H1 (cell line): ENCODE data around the gene DNAAF5. TPM values are rescaled to one million over a fixed set of nuclear protein-coding genes. Genes with fewer than 3 reads are reported as not detected.

Experiments
- CTCF ChIA-PET: fragments of 300-600 bp; sonication (Branson Sonifier 250); formaldehyde crosslinking; loops from one replicate; lab custom pipeline; 2021; ENCODE audit not compliant: partially characterized antibody; lab: Charles Lee
- POLR2A ChIA-PET: fragments of 300-600 bp; sonication (Branson Sonifier 250); formaldehyde crosslinking; loops from one replicate; lab custom pipeline; 2021; ENCODE audit warnings: inconsistent platforms; ENCODE audit not compliant: partially characterized antibody; lab: Charles Lee
- DNase-seq, 2 experiments: peaks; one replicate each; pipeline versions ENCODE4 v3.0.0 to v3.0.0-alpha.2; 2010 to 2022; ENCODE audit warnings: low spot score in 2 of 2, low read depth in 1 of 2, mixed read lengths in 1 of 2
- FAIRE-seq: peaks from 2 replicates; lab custom pipeline; 2011; peaks lifted over from hg19 to GRCh38; lab: Jason Lieb, UNC
- H2AFZ ChIP-seq: 2 replicates; pipeline ENCODE4 v1.8.1; 2012; ENCODE audit warnings: low read length, inconsistent platforms
- H2AK5ac ChIP-seq: 2 replicates; pipeline ENCODE4 v1.6.1; 2013; ENCODE audit warnings: low read depth, low read length
- H2BK120ac ChIP-seq: replicated peaks from 2 replicates; pipeline ENCODE3; 2013; ENCODE audit warnings: low read depth, low read length, inconsistent platforms
- H2BK12ac ChIP-seq: 2 replicates; pipeline ENCODE4 v1.6.1; 2013; ENCODE audit warnings: low read depth, low read length
- H2BK15ac ChIP-seq: 2 replicates; pipeline ENCODE4 v1.6.1; 2013; ENCODE audit warnings: low read length
- H2BK20ac ChIP-seq: 2 replicates; pipeline ENCODE4 v1.6.1; 2013; ENCODE audit warnings: low read length
- H2BK5ac ChIP-seq: 2 replicates; pipeline ENCODE4 v1.6.1; 2013; ENCODE audit warnings: low read depth, low read length
- H3K14ac ChIP-seq: 2 replicates; pipeline ENCODE4 v1.6.1; 2013; ENCODE audit warnings: inconsistent platforms; ENCODE audit not compliant: insufficient read length
- H3K18ac ChIP-seq: 2 replicates; pipeline ENCODE4 v1.6.1; 2013; ENCODE audit warnings: low read length; ENCODE audit errors: extremely low read depth
- H3K23ac ChIP-seq: 2 replicates; pipeline ENCODE4 v1.6.1; 2013; ENCODE audit warnings: inconsistent platforms; ENCODE audit not compliant: insufficient read length
- H3K23me2 ChIP-seq: 2 replicates; pipeline ENCODE4 v1.6.1; 2013; ENCODE audit warnings: low read depth, low read length
- H3K27ac ChIP-seq: 2 replicates; pipeline ENCODE4 v1.6.1; 2011; ENCODE audit warnings: low read depth, low read length, inconsistent platforms
- H3K27me3 ChIP-seq, 4 experiments: replicated peaks in 1 of 4; 1 replicate in 1 of 4; 2 replicates in 3 of 4; pipeline versions ENCODE4 v1.6.1 to v1.8.1; 2011 to 2013; ENCODE audit warnings: low read length in 3 of 4, mild to moderate bottlenecking in 3 of 4, inconsistent platforms in 2 of 4, mixed read lengths in 2 of 4, moderate library complexity in 1 of 4; ENCODE audit not compliant: control insufficient read depth in 3 of 4, insufficient read depth in 3 of 4; ENCODE audit errors: extremely low read depth in 1 of 4
- H3K36me3 ChIP-seq, 4 experiments: 2 replicates each; pipeline versions ENCODE4 v1.6.1 to v1.8.1; 2011 to 2013; ENCODE audit warnings: mild to moderate bottlenecking in 4 of 4, low read length in 3 of 4, moderate library complexity in 2 of 4, control low read depth in 1 of 4, inconsistent platforms in 1 of 4; ENCODE audit not compliant: insufficient read depth in 4 of 4, control insufficient read depth in 2 of 4
- H3K4ac ChIP-seq: replicated peaks from 2 replicates; pipeline ENCODE3; 2013; ENCODE audit warnings: low read length, low read depth, mixed read lengths, inconsistent platforms; ENCODE audit not compliant: insufficient read length
- H3K4me1 ChIP-seq, 4 experiments: replicated peaks in 1 of 4; 1 replicate in 1 of 4; 2 replicates in 3 of 4; pipeline versions ENCODE4 v1.6.1 to v1.8.1; 2011 to 2013; ENCODE audit warnings: low read length in 3 of 4, inconsistent platforms in 2 of 4, mixed read lengths in 1 of 4; ENCODE audit not compliant: insufficient read depth in 4 of 4, control insufficient read depth in 3 of 4
- H3K4me2 ChIP-seq, 2 experiments: 2 replicates each; pipeline versions ENCODE4 v1.6.1 to v1.8.1; 2011 to 2013; ENCODE audit warnings: low read depth in 2 of 2, low read length in 2 of 2, control low read depth in 1 of 2, inconsistent platforms in 1 of 2, mild to moderate bottlenecking in 1 of 2; ENCODE audit not compliant: insufficient read depth in 1 of 2
- H3K4me3 ChIP-seq, 4 experiments: fragments of 200-600, 300-600 bp in 1 of 4; sonication (generic), shearing (Covaris generic), sonication (Bioruptor Twin) in 1 of 4; 2 replicates each; pipeline versions ENCODE4 v1.5.1 to v1.8.1; 2011 to 2016; ENCODE audit warnings: low read length in 4 of 4, low read depth in 3 of 4, control low read depth in 2 of 4, inconsistent platforms in 2 of 4, mild to moderate bottlenecking in 2 of 4, mixed read lengths in 1 of 4, moderate library complexity in 1 of 4; ENCODE audit not compliant: insufficient read depth in 2 of 4; ENCODE audit errors: extremely low read depth in 1 of 4
- H3K56ac ChIP-seq: replicated peaks from 2 replicates; pipeline ENCODE3; 2013; ENCODE audit warnings: low read depth, mild to moderate bottlenecking, mixed read lengths, low read length, inconsistent platforms; ENCODE audit not compliant: insufficient read length
- H3K79me1 ChIP-seq: 2 replicates; pipeline ENCODE4 v1.6.1; 2013; ENCODE audit warnings: low read depth, low read length, control low read depth
- H3K79me2 ChIP-seq, 2 experiments: 2 replicates each; pipeline versions ENCODE4 v1.6.1 to v1.8.1; 2012 to 2013; ENCODE audit warnings: low read length in 2 of 2, mild to moderate bottlenecking in 2 of 2, inconsistent platforms in 1 of 2; ENCODE audit not compliant: insufficient read depth in 2 of 2, control insufficient read depth in 1 of 2
- H3K9ac ChIP-seq, 4 experiments: replicated peaks in 1 of 4; 1 replicate in 1 of 4; 2 replicates in 3 of 4; pipeline versions ENCODE4 v1.6.1 to v1.8.1; 2011 to 2013; ENCODE audit warnings: low read depth in 3 of 4, low read length in 3 of 4, control low read depth in 2 of 4, mild to moderate bottlenecking in 2 of 4, moderate library complexity in 2 of 4, inconsistent platforms in 1 of 4; ENCODE audit errors: extremely low read depth in 1 of 4
- H3K9me3 ChIP-seq, 2 experiments: 2 replicates each; pipeline versions ENCODE4 v1.6.1 to v1.8.1; 2012 to 2013; ENCODE audit warnings: mild to moderate bottlenecking in 2 of 2, moderate library complexity in 2 of 2, control low read depth in 1 of 2, inconsistent platforms in 1 of 2, low read depth in 1 of 2, low read length in 1 of 2, mixed read lengths in 1 of 2; ENCODE audit not compliant: insufficient read depth in 2 of 2
- H4K20me1 ChIP-seq, 2 experiments: replicated peaks in 1 of 2; 2 replicates each; pipeline versions ENCODE3 to v1.8.1; 2011 to 2013; ENCODE audit warnings: inconsistent platforms in 2 of 2, low read length in 2 of 2, mild to moderate bottlenecking in 1 of 2; ENCODE audit not compliant: insufficient read depth in 2 of 2, control insufficient read depth in 1 of 2
- H4K5ac ChIP-seq: 2 replicates; pipeline ENCODE4 v1.6.1; 2013; ENCODE audit warnings: low read length, low read depth, mixed read lengths, inconsistent platforms; ENCODE audit not compliant: insufficient read length
- H4K8ac ChIP-seq: 2 replicates; pipeline ENCODE4 v1.8.0; 2013; ENCODE audit warnings: mild to moderate bottlenecking, moderate library complexity, low read length, inconsistent platforms; ENCODE audit not compliant: insufficient read depth; ENCODE audit errors: extremely low read depth
- H4K91ac ChIP-seq: replicated peaks from 2 replicates; pipeline ENCODE3; 2013; ENCODE audit warnings: low read length, mixed read lengths, inconsistent platforms; ENCODE audit not compliant: insufficient read length
- CBX5 ChIP-seq: fragments of 300-800, 300-1000 bp; sonication (generic); IDR thresholded peaks from 2 replicates; pipeline ENCODE4 v1.7.1; 2016; ENCODE audit warnings: antibody characterized with exemption, low read length, low read depth
- CTBP2 ChIP-seq: IDR thresholded peaks from 2 replicates; pipeline ENCODE4 v1.7.0; 2011; ENCODE audit warnings: borderline replicate concordance, mild to moderate bottlenecking, moderate library complexity, mixed read lengths, low read length; ENCODE audit not compliant: insufficient read depth, insufficient read length
- EGR1 ChIP-seq: IDR thresholded peaks from 2 replicates; pipeline ENCODE4 v1.6.1; 2011; ENCODE audit warnings: low read depth, low read length, borderline replicate concordance
- KDM4A ChIP-seq: IDR thresholded peaks from one replicate; pipeline ENCODE4 v1.7.1; 2012; ENCODE audit warnings: low read depth, mild to moderate bottlenecking, moderate library complexity, low read length, inconsistent platforms; ENCODE audit not compliant: severe bottlenecking
- KDM5A ChIP-seq: fragments of 200-600 bp; IDR thresholded peaks from 2 replicates; pipeline ENCODE4 v1.7.1; 2012; ENCODE audit warnings: mild to moderate bottlenecking, low read length, inconsistent platforms, mixed read lengths
- NRF1 ChIP-seq: IDR thresholded peaks from 2 replicates; pipeline ENCODE4 v1.6.1; 2011; ENCODE audit warnings: mild to moderate bottlenecking, low read depth, low read length, improper control_type of control experiment
- PHF8 ChIP-seq: fragments of 200-600 bp; sonication (generic); conservative IDR thresholded peaks from 2 replicates; pipeline ENCODE4 v1.7.1; 2012; ENCODE audit warnings: low read depth, mild to moderate bottlenecking, inconsistent platforms, low read length, moderate library complexity
- RBBP5 ChIP-seq: IDR thresholded peaks from 2 replicates; pipeline ENCODE4 v1.7.1; 2012; ENCODE audit warnings: low read depth, mild to moderate bottlenecking, inconsistent platforms, low read length, moderate library complexity, borderline replicate concordance
- TAF7 ChIP-seq: optimal IDR thresholded peaks from 2 replicates; pipeline ENCODE3; 2011; ENCODE audit warnings: low read depth, mild to moderate bottlenecking, inconsistent platforms, low read length, moderate library complexity, borderline replicate concordance
- ZNF274 ChIP-seq: IDR thresholded peaks from 2 replicates; pipeline ENCODE4 v1.7.0; 2012; ENCODE audit warnings: low read length, borderline replicate concordance; ENCODE audit errors: extremely low read depth
- WGBS, 2 experiments: shearing (Covaris generic) in 1 of 2; methylation state at CpG; one replicate each; pipeline versions ENCODE4 v1.1.6 to v1.1.7; 2013 to 2015; ENCODE audit warnings: low lambda C conversion rate in 2 of 2, mixed read lengths in 2 of 2, inconsistent platforms in 1 of 2, low coverage in 1 of 2, missing lambda C conversion rate in 1 of 2; ENCODE audit not compliant: insufficient replicate concordance in 2 of 2, insufficient coverage in 1 of 2, insufficient read length in 1 of 2; ENCODE audit errors: extremely low coverage in 1 of 2, missing lambda C conversion rate in 1 of 2; 5-methylcytosine and 5-hydroxymethylcytosine counted together
- polyA plus RNA-seq, 7 experiments: library from polyadenylated mRNA; depleted of rRNA in 3 of 7; stranded (reverse) in 5 of 7; unstranded in 2 of 7; fragments of >200 nt in 5 of 7; fragments of 200-250 nt in 2 of 7; gene quantifications; 1 replicate in 5 of 7; 2 replicates in 1 of 7; 4 replicates in 1 of 7; pipeline versions ENCODE4 v1.2.1 to v1.2.3, GENCODE V29; 2011 to 2013; ENCODE audit warnings: missing spikeins in 2 of 7, mixed read lengths in 2 of 7
- total RNA-seq: library from RNA; stranded (reverse); fragmentation: NEBNext Ultra II Directional; extraction: Animal tissue kit (Norgen Biotek cat#: 25700); gene quantifications from 2 replicates; pipeline ENCODE4 v1.2.1, GENCODE V29; 2021

Gene DNAAF5
- total and polyA plus RNA-seq, 2 of the 8 experiments (the other 6 are each of a cell fraction or from before 2014, with no cell fraction given), result 55.1 to 95.9 TPM

DNA sequence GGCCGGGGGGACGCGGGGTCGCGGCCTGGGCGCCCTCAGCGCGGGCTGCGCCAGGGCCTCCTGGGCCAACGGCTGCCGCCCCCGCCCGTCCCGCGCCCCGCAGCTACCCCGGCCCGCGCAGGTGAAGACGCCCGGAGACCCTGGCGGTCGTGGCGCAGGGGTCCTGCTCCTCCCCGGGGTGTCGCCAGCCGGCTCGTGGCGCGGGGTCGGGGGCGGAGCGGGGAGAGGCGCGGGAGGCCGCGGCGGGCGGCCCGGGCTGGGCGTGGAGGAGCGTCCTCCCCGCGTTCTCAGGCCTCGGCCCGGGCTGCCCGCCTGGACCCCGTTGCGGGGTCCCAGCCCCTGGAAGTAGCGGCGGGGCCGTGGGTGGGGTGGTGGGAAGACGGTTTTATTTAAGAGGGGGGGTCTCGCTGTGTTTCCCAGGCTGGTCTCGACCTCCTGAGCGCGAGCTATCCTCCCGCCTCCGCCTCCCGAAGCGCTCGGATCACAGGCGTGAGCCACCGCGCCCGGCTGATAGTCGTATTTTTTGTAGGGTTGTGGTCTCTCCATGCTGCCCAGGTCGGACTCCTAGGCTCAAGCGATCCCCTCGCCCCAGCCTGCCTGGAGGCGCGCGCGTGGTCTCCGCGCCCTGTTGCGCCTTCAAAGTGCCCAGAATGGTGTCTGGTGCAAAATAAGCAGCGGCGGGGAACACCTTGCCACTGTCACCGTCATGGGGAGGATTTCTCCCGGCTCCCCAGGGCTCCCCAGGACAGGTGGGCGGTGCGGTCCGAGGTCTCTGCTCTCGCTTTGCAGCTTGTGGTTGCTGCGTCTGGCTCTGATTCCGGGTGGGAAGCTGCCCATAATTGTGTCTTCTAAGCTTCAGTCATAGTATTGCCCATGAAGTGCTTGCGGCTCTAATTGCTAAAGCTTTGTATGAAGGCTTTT, 90.5 kb downstream of the DNAAF5 start:
- FAIRE-seq, result no peak
- Histone ChIP-seq H3K9ac (peak overlapping the region; percentile 19 to 94 (median 68); a peak in 6 of 7 replicates), H3K23me2 (peaks cover 8% of the 10 kb centered on the region; the same call in 1 of the 2 replicates), H3K56ac (peak overlapping the region; percentile 38), H3K14ac (no peak overlapping the region), H4K8ac (peak overlapping the region; percentile 88; the same call in 1 of the 2 replicates), H2BK120ac (no peak overlapping the region), H3K79me1 (no peaks in the 10 kb centered on the region; the same call in none of the 2 replicates), H3K79me2 (peaks cover 36 to 52% of the 10 kb centered on the region in 2 experiments), H3K23ac (no peak overlapping the region), H4K20me1 (peaks cover 15 to 21% of the 10 kb centered on the region in 2 experiments), H4K5ac (no peak overlapping the region), H2AFZ (no peak overlapping the region), H3K4me3 (peak overlapping the region; percentile 75 to 88 (median 80)), H3K9me3 (no peaks in the 10 kb centered on the region), H3K36me3 (no peaks in the 10 kb centered on the region), H3K27ac (peak overlapping the region; percentile 15; the same call in 1 of the 2 replicates), H4K91ac (no peak overlapping the region), H3K18ac (0 out of 2 replicates have a peak overlapping the region, but pooled peaks have one; percentile 36), H2BK15ac (no peak overlapping the region), H2BK12ac (no peak overlapping the region), H3K4me2 (peak overlapping the region; percentile 73 to 83), H2BK5ac (no peak overlapping the region), H2AK5ac (no peak overlapping the region), H3K4ac (no peak overlapping the region), H3K27me3 (no peaks in the 10 kb centered on the region), H2BK20ac (no peak overlapping the region), H3K4me1 (peaks cover 4 to 11% (median 9%) of the 10 kb centered on the region in 4 experiments; a peak in 6 of 7 replicates)
- DNase-seq, result peak in 1 of 2 experiments; percentile 66
- 2% methylated on average over 35 of the region's 88 CpGs; no CpG with 5 or more reads in 1 of the 2 experiments for WGBS, 2 experiments
- POLR2A ChIA-PET, result interaction anchor here (0.7 to 2.7 kb wide), 13 partner anchors 11 to 302 kb away, joined by 3 to 7 read pairs (median 4); partner anchors contain the start of genes GET4 and SUN1
- CTCF ChIA-PET, result interaction anchor here (0.7 to 2.1 kb wide), 6 partner anchors 9 to 56 kb away, joined by 3 to 8 read pairs (median 3); partner anchors contain the start of gene SUN1
- TF ChIP-seq CTBP2 (no peak), EGR1 (no peak), NRF1 (no peak), CBX5 (no peak), KDM5A (no peak), RBBP5 (no peak; the same call in 1 of the 2 replicates), ZNF274 (no peak), KDM4A (no peak), TAF7 (peak; percentile 12), PHF8 (no peak)
